Activated T-cell treated with anti-CD3 and anti-CD28 coated beads, Interleukin-2, amount 50 U/mL, for 72 hours (primary cell): ENCODE measurements around the gene GOLGA7B. TPM values are rescaled to one million over a fixed set of nuclear protein-coding genes. Genes with fewer than 3 reads are reported as not detected.

Source experiments
- ATAC-seq, 2 donors: fragments of 150-1000 bp; cut with Tn5 transposase; replicated peaks in 1 of 2; 2 replicates each; pipeline ENCODE4 v1.10.0; 2021; ENCODE audit warnings: moderate library complexity in 2 of 2, mild to moderate bottlenecking in 1 of 2
- DNase-seq, 2 donors: peaks; one replicate each; pipeline ENCODE4 v3.0.0; 2021 to 2022; ENCODE audit warnings: mixed read lengths in 1 of 2
- H3K27ac Mint-ChIP-seq: one replicate; pipeline ENCODE4 v1.8.0; 2022; ENCODE audit warnings: mild to moderate bottlenecking, moderate library complexity, mixed read lengths
- H3K27me3 Mint-ChIP-seq: one replicate; pipeline ENCODE4 v1.8.0; 2022; ENCODE audit warnings: low read depth, mixed read lengths
- H3K36me3 Mint-ChIP-seq, 2 donors: one replicate each; pipeline ENCODE4 v1.8.0; 2022; ENCODE audit warnings: mixed read lengths in 2 of 2, mild to moderate bottlenecking in 1 of 2; ENCODE audit not compliant: insufficient read depth in 2 of 2
- H3K4me1 Mint-ChIP-seq: one replicate; pipeline ENCODE4 v1.8.0; 2022; ENCODE audit warnings: low read depth, mixed read lengths
- H3K4me3 Mint-ChIP-seq, 2 donors: one replicate each; pipeline ENCODE4 v1.8.0; 2022; ENCODE audit warnings: mild to moderate bottlenecking in 2 of 2, mixed read lengths in 2 of 2, moderate library complexity in 2 of 2
- H3K9me3 Mint-ChIP-seq, 2 donors: one replicate each; pipeline ENCODE4 v1.8.0; 2022; ENCODE audit warnings: mixed read lengths in 2 of 2
- total RNA-seq, 2 donors: library from RNA; stranded (reverse); gene quantifications; one replicate each; pipeline ENCODE4 v1.2.3, GENCODE V29; 2022

Gene GOLGA7B
- total RNA-seq, 2 donors from 2014 or later, result 0.55 to 0.83 TPM

- Mint-ChIP-seq H3K36me3 (no peaks in the 10 kb centered on the region), H3K4me3 (no peak overlapping the region), H3K27me3 (peaks cover 27% of the 10 kb centered on the region), H3K4me1 (peaks cover 6% of the 10 kb centered on the region), H3K9me3 (no peaks in the 10 kb centered on the region), H3K27ac (no peak overlapping the region)
- no peak for DNase-seq
- peak; percentile 21 to 26 for ATAC-seq
Measured at GRCh38 chr10:97914171-97914836, 64.7 kb downstream of the GOLGA7B start.

GRCh38 chr10:97914837-97915211 lies 65.2 kb downstream of the GOLGA7B start:
- Mint-ChIP-seq H3K4me1 (peaks cover 6% of the 10 kb centered on the region), H3K4me3 (no peak overlapping the region), H3K27ac (no peak overlapping the region), H3K27me3 (peaks cover 27% of the 10 kb centered on the region), H3K36me3 (no peaks in the 10 kb centered on the region), H3K9me3 (no peaks in the 10 kb centered on the region)
- DNase-seq (peak; percentile 80 to 83), ATAC-seq (peak; percentile 86)

GRCh38 chr10:97915346-97916131 lies 65.9 kb downstream of the GOLGA7B start:
- peaks cover 6% of the 10 kb centered on the region for H3K4me1 Mint-ChIP-seq
- no peak overlapping the region for H3K4me3 Mint-ChIP-seq
- no peak overlapping the region for H3K27ac Mint-ChIP-seq

GRCh38 chr10:97916586-97916985 lies 66.9 kb downstream of the GOLGA7B start:
- Mint-ChIP-seq H3K9me3 (no peaks in the 10 kb centered on the region), H3K4me3 (no peak overlapping the region), H3K27ac (no peak overlapping the region), H3K27me3 (peaks cover 27% of the 10 kb centered on the region), H3K36me3 (no peaks in the 10 kb centered on the region), H3K4me1 (peaks cover 6% of the 10 kb centered on the region)
- DNase-seq (no peak), ATAC-seq (no peak)

More at GRCh38 chr10:97915346-97916131, 65.9 kb downstream of the GOLGA7B start:
- ATAC-seq (no peak), DNase-seq (no peak)
- Mint-ChIP-seq H3K36me3 (no peaks in the 10 kb centered on the region), H3K9me3 (no peaks in the 10 kb centered on the region), H3K27me3 (peaks cover 27% of the 10 kb centered on the region)

- Mint-ChIP-seq H3K36me3 (no peaks in the 10 kb centered on the region), H3K27ac (no peak overlapping the region), H3K27me3 (peaks cover 23% of the 10 kb centered on the region), H3K4me3 (no peak overlapping the region), H3K4me1 (peaks cover 6% of the 10 kb centered on the region), H3K9me3 (no peaks in the 10 kb centered on the region)
- no peak for ATAC-seq
- DNase-seq, result no peak
Measured at GRCh38 chr10:97919012-97919411, 69.4 kb downstream of the GOLGA7B start.

GRCh38 chr10:97920865-97921264 lies 71.2 kb downstream of the GOLGA7B start:
- ATAC-seq, result no peak
- Mint-ChIP-seq H3K36me3 (peaks cover 0 to 4% of the 10 kb centered on the region in 2 donors), H3K27ac (no peak overlapping the region), H3K4me1 (no peaks in the 10 kb centered on the region), H3K27me3 (peaks cover 40% of the 10 kb centered on the region), H3K4me3 (no peak overlapping the region), H3K9me3 (peaks cover 0 to 3% of the 10 kb centered on the region in 2 donors)
- DNase-seq, result no peak

Other genes starting within 250 kb of the GOLGA7B start
- gene MORN4, start 216.3 kb upstream of the GOLGA7B start, total RNA-seq, result 1 to 10 TPM; 4.4 to 7.6 TPM
- gene PI4K2A, start 209.2 kb upstream of the GOLGA7B start, total RNA-seq, result 10 to 100 TPM; 15.4 to 16.6 TPM
- 1 to 10 TPM; 1.8 to 5.3 TPM for gene AVPI1, start 162.6 kb upstream of the GOLGA7B start, total RNA-seq
- gene MARVELD1, start 136.1 kb upstream of the GOLGA7B start, total RNA-seq, result 1 to 10 TPM; 1.5 to 1.9 TPM
- gene ZFYVE27, start 112.7 kb upstream of the GOLGA7B start, total RNA-seq, result 10 to 100 TPM; 33.7 to 40.0 TPM
- gene SFRP5, start 77.8 kb upstream of the GOLGA7B start, total RNA-seq, result not detected
- not detected for gene CRTAC1, start 180.8 kb downstream of the GOLGA7B start, total RNA-seq